Eye (tissue), 1 donor: Measurements from ENCODE around the gene TAGLN2.

ENCODE experiments used
- DNase-seq: peaks from one replicate; pipeline ENCODE4 v3.0.0-alpha.2; 2015

The TAGLN2 gene

DNA sequence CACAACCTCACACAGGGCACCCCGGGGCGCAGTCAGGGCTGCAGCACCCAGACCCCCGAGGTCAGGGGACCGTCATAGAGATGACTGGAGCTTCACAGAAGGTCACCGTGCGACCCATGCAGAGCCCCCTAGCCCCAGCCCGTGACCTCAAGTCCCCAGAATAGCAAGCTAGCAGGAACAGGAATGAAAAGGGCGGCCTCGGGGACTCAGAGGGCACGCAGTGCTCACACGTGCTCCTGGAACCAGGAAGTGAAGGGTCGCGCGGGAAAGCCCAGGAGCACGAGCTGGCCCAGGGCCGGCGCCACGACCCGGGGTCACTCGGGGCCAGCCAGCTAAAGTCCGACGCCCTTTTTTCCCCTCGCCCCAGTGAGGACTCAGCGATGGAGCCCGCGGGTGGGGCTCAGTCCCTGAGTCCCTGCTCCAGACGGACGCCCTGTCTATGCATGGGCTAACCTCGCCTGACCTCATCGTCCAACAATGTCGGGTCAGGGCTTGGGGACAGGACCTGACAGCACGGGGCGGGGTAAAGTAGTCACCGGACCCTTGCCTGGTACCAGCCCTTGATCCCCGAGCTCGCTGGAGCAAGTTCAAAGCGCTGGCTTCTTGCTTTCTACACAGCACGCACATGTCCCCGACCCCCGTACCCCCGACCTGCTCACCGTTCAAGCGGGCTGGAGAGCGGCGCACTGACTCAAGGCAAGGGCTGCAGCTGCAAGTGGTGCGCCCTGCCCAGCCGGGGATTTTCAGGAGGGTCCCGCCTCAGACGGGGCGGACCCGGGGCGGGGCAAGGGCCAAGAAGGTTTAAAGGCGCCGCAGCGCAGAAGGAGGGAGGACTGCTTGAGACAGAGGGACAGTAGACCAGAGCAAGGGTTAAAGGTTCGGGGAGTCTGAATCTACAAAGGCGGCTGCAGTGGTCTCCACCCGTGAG is at the start of gene TAGLN2:
Gene TAGLN2 (minus strand): TSS at position 717 of the 928 bp plus-strand sequence. CDS start 4,998 bp downstream, outside the sequence.
- peak; percentile 94 for DNase-seq

DNA sequence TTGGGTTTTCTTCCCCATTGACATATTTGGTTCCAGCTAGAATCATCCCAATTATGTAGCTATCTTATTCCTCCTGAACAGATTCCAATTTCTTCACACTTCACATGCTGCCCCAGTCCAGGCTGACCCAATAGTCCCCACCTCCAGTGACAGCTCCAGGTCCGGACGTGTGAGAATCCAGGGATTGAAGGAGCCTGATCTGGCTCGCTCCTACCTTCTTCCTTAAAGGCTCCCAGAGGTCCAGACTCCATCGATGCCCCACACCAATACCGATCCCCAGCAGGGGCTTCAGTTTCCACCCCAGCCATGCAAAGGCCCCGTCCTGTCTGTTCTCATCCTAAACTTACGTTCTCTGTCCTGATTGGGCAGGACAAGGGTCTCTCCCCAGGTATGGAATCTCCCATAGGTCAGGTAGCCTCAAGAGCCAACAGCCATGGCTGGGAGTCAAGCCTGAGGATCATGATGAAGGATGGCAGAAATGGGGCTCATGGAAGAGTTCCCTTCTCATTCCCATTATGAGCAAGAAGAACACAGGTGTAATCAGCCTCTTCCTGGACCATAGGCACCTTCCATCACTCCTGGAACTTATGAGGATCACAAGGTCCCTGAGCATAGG is 49.2 kb upstream of the TAGLN2 start:
- DNase-seq, result no peak

DNA sequence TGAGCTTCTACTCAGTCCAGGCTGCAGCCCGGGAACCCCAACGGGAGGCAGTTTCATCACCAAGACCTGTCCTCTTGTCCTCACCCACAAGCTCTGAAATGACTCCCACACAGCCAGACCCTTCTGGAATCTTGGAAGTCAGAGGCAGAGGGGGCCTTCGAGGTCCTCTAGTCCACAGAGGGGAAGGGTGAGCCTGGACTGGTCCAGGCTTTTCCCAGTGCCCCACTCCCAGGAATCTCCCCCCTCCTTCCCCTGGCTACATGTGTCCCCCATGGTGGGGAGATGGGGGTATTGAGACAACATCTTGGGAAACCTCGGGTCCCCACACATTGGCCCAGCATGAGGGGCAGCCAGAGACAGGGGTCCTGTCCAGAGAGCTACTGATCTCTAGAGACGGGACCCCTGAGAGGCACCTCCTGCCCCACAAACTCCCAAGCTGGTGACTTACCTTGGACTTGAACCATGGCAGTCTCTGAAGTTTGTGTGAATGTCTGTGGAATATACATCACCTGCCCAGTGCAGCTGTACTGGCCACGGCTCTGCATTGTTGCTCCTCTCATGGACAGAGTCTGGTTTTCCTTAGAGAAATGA is 48.1 kb upstream of the TAGLN2 start:
- no peak for DNase-seq

DNA sequence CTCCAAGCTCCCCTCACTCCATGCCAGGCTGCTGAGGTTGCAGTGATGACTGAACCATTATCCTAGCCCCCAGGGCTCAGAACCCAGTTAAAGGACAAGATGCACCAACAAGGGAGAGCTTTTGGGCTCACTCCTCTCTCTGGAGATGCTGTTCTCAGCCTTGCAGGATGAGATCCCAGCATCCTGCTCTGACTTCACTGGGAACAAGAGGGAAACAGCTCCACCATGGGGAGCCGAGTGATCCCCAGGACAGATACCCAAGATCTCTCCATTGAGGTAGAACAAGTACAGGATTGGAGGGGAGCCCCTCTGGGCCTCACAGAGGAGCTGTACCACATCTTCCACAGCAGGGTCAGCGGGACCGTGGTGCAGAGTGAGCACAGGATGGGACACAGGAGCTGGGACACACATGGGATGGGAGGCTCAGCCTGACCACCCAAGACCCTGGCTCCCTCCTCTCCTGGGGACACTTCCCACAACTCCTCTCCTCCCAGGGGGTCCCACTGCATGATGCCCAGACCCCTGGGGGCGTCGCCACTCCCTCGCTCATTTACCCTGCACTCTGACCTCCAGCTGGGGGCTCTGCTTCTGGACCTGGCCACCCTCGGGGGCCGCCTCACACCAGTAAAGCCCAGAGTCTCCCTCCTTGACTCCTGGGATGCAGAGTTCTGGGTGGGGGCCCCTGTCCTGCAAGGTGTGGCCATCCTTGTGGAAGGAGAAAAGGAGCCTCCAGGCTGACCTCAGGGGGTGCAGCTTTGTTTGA is 47.3 kb upstream of the TAGLN2 start:
- DNase-seq, result no peak

DNA sequence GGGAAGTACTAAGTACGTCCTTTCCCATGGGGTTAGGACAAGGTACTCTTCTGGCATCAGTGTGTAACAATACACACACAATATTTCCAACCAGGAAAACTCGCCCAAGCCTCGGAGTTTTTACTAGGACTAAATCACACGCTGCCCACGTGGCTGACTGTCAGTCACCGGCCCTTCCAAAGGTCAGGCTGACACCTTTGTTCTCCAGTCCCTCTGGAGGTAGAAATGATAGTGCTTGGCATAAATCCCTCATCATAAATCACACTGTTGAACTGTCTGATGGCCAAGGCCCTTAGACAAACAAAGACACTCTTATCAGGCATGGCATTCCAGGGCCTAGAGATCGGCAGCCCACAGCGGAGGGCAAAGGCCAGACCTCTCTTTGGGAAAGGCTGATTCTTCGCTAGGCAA is 45.6 kb upstream of the TAGLN2 start:
- no peak for DNase-seq

DNA sequence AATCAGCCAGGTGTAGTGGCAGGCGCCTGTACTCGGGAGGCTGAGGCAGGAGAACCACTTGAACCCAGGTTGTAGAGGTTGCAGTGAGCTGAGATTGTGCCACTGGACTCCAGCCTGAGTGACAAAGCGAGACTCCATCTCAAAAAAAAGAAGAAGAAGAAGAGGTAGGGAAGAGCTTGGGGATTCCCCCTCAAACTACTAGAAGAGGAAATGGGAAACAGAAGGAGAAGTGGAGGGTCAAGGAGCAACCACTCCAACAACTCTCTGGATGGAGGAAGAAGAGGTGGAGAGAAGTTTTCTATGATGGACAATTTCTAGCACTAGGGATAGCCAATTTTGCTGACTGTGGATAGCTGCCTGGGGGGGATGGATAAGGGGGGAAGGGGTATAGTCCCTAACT is 43.6 kb upstream of the TAGLN2 start:
- DNase-seq, result no peak

DNA sequence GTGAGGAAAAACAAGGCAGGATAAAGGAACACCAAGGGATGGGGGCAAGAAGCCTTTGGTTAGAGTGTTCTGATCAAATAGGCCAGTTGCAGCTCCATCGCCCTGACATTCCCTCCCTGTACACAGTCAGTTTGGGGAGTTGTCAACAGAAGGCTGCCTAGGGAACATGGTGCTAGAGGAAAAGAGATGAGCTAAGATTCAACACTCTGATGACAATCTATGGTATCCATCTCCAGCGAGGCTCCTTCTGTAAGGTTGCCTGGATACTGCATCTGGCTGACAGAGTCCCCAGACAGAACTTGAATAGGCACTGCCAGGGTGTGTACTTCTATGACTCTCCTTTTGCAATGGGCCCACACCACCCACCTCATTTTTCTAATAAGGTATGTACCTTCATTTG is 40.0 kb upstream of the TAGLN2 start:
- peak; percentile 8 for DNase-seq

DNA sequence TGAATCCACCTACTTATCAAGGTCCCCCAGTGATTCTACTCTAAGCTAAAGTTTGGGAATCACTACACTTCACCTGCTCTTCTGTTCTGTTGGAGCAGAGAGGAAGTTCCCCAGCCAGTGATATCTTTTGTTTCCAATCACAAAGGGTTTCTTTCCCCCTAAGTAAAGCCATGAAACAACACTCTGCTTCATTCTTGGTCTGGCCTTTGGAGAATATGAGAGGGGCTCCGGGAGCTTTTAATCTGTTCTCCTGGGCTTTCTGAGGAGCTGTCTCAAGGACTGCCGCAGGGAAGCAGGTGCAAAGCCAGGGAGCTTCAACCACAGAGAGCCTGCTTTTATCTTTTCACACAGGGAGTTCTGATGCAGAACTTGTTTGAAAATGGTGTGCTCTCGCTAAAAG is 38.8 kb upstream of the TAGLN2 start:
- peak; percentile 46 for DNase-seq

DNA sequence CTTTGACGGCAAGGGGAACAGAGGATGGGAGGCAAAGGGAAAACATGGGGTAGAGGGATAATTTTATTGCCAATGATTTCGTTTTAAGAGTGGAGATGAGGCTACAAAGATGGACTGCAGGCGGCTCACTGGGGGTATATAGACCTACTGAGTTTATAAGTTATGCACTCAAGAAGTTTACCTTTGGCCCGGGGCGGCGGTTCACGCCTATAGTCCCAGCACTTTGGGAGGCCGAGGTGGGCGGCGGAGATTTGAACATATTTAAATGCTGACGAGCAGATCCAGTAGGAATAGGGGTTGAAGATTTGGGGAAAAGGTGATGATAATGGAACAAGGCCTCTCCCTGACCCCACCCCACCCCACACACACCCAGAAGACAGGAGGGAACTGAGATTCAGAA is 36.9 kb upstream of the TAGLN2 start:
- no peak for DNase-seq

DNA sequence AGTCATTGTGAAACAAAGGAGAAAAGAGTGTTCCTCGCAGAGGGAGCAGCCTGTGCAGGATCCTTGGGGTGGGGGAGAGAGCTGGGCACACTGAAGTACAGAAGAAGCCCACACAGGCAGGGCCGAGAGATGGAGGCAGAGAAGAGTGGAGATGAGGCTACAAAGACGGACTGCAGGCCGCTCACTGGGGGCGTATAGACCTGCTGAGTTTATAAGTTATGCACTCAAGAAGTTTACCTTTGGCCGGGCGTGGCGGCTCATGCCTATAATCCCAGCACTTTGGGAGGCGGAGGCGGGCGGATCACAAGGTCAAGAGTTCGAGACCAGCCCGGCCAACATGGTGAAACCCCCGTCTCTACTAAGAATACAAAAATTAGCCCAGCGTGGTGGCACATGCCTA is 36.3 kb upstream of the TAGLN2 start:
- DNase-seq, result no peak

DNA sequence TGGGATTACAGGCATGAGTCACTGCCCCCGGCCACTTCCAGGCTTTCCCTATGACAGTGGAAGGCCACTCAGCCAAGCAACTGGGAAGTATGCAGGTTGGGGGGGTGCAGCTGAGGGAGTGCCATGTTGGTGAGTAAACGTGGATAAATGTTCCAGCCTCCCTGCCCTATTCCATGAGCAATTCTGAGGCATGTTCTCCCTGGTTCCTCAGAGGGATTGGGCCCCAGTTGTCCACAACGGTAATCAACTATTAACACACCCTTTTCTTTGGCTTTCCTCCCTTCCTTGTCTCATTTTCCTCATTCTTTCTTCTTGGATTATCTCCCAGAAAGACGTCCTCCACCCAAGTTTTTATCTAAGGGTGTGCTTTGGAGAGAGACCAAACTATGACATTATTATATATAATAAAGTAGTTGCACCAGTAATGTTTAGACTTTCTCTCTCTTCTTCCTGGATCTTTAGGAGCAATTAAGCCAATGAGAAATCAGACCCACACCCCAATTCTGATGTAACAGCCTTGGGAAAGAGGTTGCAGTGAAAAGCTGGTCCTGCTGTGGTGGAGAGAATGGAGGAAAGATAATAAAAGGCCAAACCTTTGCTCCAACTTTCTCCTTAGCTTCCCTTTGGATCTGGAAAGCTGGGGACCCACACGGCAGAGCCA is 35.5 kb upstream of the TAGLN2 start:
- DNase-seq, result peak; percentile 56

DNA sequence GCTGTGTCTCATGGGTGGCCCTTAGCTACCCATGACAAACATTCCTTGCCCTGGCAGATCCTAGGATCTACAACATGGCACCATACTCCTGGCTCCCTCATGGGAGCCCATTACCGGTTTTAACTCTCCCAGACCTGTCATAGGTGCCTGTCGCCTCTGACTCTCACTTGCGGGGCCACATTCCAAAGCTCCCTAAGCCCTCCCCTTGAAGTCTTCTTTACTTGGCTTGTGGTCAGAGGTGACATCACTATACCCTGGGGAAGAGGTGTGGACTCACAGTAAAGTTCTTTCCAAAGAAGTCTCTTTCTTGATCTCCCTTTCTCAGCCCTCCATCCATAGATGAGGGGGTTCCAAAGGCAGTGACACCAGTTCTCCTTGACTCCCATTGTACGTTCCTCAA is 34.1 kb upstream of the TAGLN2 start:
- DNase-seq, result no peak

DNA sequence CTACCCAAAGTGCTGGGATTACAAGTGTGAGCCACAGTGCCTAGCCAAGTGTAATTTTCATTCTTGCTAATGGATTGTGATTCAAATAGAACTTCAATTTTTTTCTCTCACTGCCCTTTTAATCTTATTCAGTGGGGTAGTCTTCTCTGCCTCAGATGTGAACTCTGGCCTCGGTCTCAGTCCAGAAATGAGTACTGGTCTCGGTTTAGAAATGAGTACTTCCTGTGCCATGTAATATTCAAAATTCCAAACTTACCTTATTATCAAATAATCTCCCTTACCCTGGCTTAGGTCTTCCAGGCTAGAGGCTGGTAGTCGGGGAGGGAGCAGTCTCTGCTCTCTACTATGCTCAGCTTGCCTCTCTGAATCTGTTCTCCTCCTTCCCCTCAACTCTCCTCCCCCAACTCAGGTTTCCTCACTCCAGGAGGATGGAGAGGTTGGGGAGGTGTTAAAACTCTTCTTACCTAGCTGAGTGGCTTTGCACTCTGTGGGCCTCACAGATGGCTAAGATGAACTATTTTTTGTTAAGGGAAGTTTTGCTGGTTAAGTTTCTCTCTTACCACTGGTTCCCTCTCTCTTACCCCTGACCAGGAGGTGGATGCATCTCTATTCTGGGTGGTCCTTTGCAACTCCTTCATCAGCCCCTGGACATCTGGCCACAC is 33.5 kb upstream of the TAGLN2 start:
- no peak for DNase-seq

DNA sequence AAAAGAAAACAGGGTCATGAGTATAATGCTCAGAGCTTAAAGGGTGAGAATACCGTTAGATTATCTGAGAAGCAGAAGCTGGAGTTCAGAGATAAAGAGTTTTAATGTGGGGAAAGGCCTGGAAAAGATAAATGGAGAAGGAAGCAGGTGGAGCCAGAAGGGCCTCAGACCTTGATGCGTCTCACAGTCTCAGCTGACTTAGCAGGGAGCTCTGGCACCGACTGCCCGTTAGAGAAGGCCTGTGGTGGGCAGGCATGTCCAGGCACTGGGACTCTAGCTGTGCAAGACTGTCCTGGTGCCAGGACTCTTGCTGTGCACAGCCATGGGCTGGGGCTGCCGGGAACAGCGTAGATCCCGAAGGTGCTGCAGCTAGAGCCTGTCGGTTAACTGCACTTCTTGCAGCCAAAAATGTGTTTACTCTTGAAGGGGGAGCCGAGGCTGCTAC is 32.5 kb upstream of the TAGLN2 start:
- no peak for DNase-seq

DNA sequence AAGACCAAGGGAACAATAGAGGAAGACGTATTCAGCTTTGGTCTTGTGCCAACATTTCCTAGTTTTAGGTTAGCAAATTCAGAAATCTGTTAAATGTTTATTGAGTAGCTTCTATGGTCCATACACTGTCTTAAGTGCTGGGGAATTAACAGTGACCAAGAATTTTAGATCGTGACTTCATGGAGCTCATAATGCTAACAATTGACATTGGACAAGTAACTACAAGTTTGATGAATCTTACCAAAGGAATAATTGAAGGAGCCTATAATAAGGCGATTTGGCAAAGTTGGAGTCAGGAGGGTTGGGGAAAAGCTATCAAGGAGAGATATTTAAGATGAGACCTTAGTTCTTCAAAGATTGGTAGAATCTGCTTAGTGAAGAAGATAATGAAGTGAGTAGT is 30.1 kb upstream of the TAGLN2 start:
- DNase-seq, result no peak

DNA sequence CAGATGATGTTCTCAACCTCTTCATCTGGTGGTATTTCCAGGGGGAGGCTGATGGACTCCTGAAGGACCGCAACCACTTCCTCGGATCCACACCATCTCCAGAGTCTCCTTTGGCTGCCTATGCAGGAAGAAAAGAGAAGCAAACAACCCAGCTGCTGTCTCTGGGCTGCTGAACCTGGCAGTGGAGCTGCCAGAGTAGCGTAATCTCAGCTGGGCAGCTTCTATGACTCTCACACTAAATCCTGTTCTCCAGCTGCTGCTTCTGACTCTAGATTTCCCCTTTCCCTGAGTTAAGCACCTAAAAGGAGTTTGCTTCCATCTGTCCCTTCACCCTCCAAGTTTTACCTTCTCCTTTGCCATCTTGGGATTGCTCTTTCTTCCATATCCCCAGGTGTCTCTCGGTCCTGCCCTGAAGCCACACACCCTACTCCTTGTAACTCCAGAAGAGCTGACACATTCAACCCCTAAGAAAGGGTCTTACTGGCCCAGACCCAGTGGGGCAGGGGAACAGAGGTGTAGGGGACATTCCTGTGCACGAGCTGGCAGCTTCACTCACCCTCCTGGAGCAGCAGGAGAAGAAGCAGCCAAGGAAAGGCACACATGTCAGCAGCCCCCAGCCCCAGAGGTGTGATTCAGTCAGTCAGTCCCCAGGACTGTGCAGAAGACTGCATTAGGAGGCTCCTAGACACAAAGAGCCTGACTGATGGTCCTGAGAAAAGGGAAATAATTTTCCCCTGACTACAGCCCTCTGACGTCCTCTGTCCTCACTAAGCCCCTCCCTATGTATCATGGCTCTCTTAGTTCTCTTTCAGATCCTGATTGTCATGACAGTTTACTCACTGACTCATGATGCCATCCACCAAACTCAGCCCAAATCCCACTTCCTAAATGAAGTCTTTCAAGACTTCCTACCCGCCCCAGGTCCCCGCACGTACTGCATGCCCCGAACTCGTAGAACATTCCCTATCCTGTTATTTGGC is 28.5 kb upstream of the TAGLN2 start, which contains the start of gene SLAMF9:
Gene SLAMF9 (minus strand): TSS at position 702 of the 980 bp plus-strand sequence. CDS start 100 bp downstream, at position 602.
- no peak for DNase-seq

DNA sequence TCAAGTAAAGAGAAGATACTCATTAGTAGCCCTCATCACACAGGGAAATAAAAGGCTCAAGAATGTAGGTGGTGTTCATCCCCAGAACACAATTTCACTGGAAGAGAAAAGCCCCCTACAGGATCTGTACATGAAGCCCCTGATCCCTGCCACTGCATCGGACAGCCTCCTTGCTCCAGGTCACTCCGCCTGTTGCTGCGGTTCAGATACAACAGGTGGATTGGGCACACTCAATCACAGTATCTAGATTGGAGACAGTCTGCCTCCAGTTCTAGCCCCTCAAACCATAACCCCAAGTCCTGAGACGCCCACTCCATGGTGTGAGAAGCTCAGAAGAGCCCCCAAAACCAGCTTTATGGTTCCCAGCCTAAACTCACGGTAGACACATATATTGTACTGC is 27.6 kb upstream of the TAGLN2 start:
- no peak for DNase-seq

DNA sequence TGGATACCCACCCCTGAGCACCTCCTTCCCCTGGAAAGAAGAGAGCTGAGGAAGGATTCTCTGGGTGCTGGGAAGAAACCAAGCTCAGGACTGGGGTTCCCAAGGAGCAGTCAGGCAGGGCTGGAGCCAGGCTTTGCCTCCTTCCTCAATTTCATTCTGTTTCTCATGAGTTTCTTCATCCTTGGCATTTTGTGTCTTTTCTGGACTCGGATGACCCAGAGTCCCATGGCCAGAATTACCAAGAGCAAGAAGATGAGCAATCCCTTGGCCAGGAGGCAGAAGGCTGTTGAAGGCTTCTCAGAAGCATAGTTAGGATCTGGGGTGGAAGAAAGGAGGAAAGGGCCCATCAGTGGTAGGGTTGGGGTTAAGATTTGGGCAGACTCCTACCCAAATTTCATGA is 26.2 kb upstream of the TAGLN2 start:
- no peak for DNase-seq

DNA sequence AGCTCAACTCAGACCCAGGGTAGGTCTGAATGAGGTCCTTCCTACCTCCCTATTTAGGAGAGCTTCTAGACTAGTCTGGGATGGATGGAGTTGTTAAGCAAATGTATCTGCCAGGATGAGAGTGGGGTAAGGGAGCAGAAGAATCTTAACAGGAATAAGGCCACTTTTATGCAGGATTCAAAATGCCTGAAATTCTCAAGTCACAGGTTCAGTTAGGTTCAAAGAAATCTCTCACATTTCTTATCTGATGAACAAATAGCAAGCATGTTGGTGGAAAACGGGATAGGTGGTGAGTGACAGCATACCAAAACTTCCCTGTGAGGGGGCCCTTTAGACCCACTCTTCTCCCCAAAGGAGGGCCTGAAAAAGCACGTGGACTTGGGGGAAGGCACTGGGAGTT is 25.7 kb upstream of the TAGLN2 start:
- no peak for DNase-seq

DNA sequence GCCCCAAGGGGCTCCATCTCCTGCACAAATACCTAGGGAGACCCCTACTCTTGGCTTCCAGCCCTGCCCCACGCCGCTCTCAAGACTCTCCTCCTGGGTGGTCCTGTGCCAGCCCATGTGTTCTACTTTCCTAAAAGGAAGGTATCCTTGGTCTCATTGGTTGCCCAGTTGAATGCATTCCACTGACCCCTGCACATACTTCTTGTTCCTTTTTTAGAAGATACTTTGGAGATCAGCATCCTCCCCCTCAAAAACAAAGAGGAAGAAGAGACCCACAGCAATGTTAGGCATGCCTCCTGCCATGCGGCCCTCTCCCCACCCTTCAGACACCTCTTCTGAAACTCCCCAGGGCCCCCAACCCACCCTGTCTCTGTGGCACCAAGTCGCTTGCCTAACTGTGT is 24.7 kb upstream of the TAGLN2 start:
- no peak for DNase-seq

DNA sequence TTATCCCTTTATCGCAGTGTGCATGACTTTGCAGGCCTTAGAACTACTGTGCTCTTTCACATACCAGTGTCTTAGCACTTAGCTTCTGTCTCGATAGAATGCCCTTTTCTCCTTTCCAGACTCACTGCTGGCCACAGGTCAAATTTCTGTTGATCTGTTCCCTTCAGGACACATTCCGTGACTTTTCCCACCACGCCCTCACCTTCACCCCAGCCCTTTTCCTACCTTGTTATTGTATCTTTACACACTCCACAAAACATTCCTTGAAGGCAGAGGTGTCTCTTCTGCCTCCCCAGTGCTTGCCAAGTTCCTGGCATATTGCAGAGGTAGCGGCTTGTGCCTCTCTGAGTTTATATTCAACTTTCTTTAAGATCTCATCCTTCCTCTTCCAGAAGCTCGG is 23.8 kb upstream of the TAGLN2 start:
- DNase-seq, result no peak
